NB4 (cell line): ENCODE results near the gene RASGEF1C.

Source experiments
- CTCF ChIP-seq: IDR thresholded peaks from one replicate; pipeline ENCODE4 v1.5.1; 2012; ENCODE audit warnings: low read depth, low read length
- POLR2A ChIP-seq: IDR thresholded peaks from 2 replicates; pipeline ENCODE4 v1.6.1; 2011; ENCODE audit warnings: mild to moderate bottlenecking; ENCODE audit not compliant: insufficient read length; ENCODE audit errors: extremely low read depth

- no peak for TF ChIP-seq POLR2A
- no peak for TF ChIP-seq CTCF
Measured at GRCh38 chr5:180160215-180160614, 48.8 kb downstream of the RASGEF1C start.
